GM19328 (cell line): ENCODE results near the gene KIF5A.
"Not testable (repeated sequence)": the region's sequence is repeated elsewhere in the genome, so short reads cannot be mapped to it uniquely, and the experiment has no call there.

ENCODE experiments used
- ATAC-seq: cut with Tn5 transposase; IDR thresholded peaks from one replicate; pipeline ENCODE4 v1.9.1; 2021; ENCODE audit warnings: mild to moderate bottlenecking, moderate library complexity; ENCODE audit not compliant: unreplicated experiment

The KIF5A gene

GRCh38 chr12:57553343-57554202 lies 3.7 kb downstream of the KIF5A start:
- ATAC-seq = no peak

DNA sequence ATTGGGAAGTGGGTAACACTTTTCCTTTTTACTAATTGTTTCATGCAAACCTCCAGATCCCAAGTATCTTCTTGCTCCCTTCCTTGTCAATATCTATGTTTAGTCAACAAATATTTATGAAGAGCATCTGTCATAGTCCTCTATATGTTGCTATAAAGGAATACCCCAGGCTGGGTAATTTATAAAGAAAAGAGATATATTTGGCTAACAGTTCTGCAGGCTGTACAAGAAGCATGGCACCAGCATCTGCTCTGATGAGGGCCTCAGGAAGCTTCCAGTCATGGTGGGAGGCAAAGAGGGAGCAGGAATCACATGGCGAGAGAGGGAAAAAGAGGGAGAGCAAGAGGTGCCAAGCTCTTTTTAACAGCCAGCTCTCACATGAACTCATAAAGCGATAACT lies 4.6 kb downstream of the KIF5A start:
- ATAC-seq = no peak

GRCh38 chr12:57554897-57555296 lies 5.1 kb downstream of the KIF5A start:
- ATAC-seq = no peak

DNA sequence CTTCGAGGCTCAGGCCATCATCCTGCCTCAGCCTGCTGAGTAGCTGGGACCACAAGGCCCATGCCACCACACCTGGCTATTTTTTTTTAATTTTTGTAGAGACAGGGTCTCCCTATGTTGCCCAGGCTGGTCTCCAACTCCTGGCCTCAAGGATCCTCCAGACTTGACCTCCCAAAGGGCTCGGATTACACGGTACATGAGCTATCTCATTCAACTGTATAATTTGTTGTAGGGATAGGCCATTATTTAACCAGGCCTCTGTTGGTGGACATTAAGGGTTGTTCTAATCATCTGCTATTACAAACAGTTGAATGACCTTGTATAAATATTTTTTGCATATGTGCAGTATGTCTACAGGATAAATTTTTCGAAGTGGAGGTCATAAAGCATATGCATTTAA lies 9.0 kb downstream of the KIF5A start:
- ATAC-seq = no peak

DNA sequence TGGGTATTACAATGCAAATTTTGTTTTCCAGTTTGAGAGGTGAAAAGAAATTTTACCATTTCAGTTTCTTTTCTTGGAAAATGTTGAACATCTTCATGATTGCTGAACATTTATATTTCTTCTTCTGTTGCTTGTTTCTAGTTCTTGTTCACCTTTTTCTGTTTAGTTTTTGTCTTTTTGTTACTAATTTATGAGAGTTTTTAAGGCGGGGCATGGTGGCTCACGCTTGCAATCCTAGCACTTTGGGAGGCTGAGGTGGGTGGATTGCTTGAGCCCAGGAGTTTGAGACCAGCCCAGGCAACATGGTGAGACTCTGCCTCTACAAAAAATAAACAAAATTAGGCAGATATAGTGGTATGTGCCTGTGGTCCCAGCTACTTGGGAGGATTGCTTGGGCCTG lies 10.7 kb downstream of the KIF5A start:
- no peak for ATAC-seq

- ATAC-seq = not testable (repeated sequence)
These were observed 11.3 kb downstream of the KIF5A start for GRCh38 chr12:57561117-57561516.

- ATAC-seq = no peak
These were observed 13.5 kb downstream of the KIF5A start for GRCh38 chr12:57563358-57563757.

- ATAC-seq = no peak
These were observed 14.4 kb downstream of the KIF5A start for GRCh38 chr12:57564178-57564740.

GRCh38 chr12:57568838-57569237 lies 19.0 kb downstream of the KIF5A start:
- no peak for ATAC-seq

DNA sequence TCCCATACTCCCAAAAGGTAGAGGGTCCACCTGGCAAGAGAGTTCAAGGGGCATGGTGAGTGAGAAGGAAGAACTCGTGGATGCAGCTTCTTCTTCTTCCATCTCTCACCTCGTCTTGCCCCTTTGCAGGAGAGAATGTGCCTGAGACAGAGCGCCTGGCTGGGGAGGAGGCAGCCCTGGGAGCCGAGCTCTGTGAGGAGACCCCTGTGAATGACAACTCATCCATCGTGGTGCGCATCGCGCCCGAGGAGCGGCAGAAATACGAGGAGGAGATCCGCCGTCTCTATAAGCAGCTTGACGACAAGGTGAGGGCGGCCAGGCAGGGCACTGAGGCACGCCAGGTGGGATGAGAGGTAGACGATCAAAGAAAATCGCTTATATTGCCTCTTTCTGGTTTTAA lies 20.0 kb downstream of the KIF5A start:
- ATAC-seq = no peak

DNA sequence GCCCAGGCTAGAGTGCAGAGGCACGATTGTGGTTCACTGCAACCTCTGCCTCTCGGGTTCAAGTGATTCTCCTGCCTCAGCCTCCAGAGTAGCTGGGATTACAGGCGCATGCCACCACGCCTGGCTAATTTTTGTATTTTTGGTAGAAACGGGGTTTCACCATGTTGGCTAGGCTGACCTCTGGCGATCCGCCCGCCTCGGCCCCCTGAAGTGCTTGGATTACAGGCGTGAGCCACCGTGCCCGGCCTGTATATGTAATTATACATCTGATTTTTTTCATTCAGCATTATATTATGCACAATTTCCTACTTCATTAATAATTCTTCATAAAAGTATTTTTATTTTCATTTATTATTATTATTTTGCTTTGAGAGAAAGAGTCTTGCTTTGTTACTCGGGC lies 20.6 kb downstream of the KIF5A start:
- ATAC-seq = not testable (repeated sequence)

DNA sequence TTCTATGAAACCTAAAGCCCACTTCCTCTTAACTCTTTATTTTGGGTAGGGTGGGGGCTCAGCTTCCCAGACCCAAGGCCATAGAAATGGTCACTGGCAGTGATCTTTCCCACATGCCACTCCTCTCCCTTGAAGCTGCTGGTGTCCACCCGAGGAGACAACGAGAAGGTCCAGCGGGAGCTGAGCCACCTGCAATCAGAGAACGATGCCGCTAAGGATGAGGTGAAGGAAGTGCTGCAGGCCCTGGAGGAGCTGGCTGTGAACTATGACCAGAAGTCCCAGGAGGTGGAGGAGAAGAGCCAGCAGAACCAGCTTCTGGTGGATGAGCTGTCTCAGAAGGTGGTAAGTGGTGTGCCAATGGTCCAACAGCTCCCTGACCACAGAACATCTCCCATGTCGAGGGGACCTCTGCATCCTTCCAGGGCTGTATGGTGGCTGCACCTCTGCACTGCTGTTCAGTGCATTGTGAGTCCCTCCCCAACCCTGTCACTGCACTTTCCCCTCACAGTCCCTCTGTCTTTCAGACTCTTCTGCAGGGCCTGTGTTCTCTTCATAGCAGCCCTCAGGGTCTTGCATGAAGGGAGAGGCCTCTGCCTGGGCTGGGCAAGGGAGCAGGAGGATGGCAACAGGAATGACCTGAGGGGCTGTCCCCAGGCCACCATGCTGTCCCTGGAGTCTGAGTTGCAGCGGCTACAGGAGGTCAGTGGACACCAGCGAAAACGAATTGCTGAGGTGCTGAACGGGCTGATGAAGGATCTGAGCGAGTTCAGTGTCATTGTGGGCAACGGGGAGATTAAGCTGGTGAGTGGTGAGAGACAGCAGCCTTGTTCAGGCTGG lies 22.3 kb downstream of the KIF5A start:
- ATAC-seq = no peak

DNA sequence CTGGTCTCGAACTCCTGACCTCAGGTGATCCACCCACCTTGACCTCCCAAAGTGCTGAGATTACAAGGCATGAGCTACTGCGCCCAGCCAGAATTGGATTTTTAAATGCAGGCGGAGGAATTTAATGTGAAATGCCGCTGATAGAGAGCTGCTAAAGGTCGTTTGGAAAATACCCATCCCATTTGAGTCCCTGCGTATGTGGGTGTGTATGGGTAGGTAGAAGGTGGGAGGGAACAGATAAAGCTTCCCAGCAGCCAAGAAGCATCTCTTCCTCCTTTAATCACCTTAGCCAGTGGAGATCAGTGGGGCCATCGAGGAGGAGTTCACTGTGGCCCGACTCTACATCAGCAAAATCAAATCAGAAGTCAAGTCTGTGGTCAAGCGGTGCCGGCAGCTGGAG lies 25.0 kb downstream of the KIF5A start:
- no peak for ATAC-seq

DNA sequence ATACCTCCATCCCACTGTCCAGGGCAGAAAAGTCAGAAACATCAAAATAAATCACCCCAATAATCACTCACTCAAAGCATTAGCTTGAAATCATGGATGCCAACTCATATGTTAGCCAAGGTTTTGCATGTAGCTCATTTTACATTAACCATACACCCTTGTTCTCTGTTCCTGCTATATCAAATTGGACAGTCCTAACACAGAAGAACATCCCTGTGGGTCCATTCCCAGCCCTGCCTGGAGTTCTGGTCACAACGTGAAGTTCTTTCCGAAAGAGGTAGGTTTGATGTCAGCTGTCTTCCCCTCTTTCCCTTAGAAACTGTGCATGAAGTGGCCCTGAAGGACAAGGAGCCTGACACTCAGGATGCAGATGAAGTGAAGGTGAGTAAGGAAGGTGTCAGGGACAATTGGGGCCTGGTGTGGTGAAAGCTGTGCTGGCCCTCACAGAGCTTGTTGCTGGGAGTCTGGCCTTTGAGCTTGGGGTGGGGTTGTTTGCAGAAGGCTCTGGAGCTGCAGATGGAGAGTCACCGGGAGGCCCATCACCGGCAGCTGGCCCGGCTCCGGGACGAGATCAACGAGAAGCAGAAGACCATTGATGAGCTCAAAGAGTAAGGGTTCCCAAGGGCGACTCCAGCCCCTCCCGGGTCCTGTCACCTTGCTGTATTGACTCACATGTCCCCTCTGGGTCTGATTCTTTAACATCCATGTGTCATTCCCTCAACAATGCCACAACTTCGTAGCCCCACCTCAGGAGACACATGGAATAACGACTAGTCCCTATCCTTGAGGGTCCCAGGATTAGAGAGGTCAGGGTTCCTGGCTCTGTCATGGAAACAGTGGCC lies 26.1 kb downstream of the KIF5A start:
- no peak for ATAC-seq

GRCh38 chr12:57576613-57577160 lies 26.8 kb downstream of the KIF5A start:
- no peak for ATAC-seq

GRCh38 chr12:57577981-57578758 lies 28.3 kb downstream of the KIF5A start:
- no peak for ATAC-seq

DNA sequence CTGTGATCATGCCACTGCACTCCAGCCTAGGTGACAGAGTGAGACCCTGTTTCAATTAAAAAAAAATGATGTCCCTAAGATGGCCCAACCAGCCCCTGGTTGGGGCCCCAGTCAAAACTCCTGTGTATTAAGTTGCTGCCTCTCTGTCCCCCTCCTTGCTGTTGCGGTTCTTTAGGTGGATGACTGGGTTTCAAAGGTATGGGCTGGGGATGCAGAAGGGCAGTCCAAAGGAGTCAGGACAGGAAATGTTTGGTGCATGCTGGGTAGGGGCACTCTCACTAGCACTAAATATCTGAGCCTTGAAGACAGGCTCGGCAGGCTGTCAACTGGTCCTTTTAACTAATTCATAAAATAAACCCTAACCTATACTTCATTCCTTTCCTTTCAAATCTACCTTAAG lies 29.2 kb downstream of the KIF5A start:
- ATAC-seq = no peak

- no peak for ATAC-seq
These were observed 30.0 kb downstream of the KIF5A start for GRCh38 chr12:57579677-57580465.

DNA sequence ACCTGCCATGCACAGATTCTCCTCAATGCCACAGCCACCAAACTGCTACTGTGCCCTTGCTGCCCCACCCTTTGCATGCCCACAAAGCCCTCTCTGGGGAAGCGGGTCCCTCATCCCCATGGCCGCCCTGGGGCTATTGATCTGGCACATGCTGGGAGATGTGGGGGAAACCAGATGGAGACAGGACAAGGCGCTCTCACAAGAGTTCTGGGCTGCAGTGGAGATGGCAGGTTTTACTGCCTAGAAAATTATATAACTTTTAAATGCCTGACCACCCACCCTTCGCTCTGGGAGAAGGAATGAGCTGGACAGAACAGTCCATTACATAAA lies 30.6 kb downstream of the KIF5A start:
- no peak for ATAC-seq
